Measurements from ENCODE around the gene PLBD2.

DNA sequence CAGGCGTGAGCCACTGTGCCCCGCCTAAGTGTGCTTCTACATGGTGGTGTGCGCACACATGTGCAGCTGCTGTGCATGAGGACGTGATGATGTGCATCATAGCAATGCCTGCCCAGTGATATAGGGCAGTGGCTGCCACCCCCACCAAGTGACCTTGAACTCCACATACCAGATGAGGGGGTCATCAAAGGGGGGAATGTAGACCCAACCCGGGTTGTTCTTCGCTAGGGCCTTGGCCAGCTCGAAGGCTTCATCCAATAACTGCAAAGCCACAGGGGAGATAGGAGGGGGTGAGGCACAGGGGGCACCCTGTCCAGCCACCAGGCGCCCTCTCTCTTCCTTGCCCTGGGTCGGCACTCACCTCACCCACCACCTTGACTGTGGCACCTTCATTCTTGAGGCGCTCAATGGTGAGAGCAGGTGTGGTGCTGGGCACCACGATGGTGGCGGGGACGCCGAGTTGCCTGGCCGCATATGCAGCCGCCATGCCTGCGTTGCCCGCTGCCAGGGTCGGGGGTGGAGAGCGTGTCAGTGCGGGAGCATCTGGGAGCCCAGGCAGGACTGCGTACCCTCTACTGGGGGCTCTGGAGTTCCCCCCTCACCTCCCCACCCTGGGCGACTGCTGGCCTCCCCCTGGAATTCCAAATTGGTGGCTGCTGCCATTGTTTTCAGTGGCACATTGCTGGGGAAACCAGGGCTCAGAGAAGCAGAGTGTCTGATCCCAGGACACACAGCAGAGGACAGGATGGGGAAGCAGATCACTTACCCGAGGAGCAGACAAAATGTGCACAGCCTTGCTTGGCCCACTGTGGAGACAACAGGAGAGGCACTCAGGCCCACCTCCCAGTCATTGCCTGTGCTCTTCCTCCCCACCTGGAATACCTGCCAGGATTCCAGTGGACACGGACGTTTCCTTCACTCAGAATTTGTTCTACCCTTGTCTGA is 40.2 kb downstream of the PLBD2 start:
- TF ChIP-seq POLR2A (IDR thresholded peaks at IDR 0.05): no peak
- TF ChIP-seq, protein P1, sequence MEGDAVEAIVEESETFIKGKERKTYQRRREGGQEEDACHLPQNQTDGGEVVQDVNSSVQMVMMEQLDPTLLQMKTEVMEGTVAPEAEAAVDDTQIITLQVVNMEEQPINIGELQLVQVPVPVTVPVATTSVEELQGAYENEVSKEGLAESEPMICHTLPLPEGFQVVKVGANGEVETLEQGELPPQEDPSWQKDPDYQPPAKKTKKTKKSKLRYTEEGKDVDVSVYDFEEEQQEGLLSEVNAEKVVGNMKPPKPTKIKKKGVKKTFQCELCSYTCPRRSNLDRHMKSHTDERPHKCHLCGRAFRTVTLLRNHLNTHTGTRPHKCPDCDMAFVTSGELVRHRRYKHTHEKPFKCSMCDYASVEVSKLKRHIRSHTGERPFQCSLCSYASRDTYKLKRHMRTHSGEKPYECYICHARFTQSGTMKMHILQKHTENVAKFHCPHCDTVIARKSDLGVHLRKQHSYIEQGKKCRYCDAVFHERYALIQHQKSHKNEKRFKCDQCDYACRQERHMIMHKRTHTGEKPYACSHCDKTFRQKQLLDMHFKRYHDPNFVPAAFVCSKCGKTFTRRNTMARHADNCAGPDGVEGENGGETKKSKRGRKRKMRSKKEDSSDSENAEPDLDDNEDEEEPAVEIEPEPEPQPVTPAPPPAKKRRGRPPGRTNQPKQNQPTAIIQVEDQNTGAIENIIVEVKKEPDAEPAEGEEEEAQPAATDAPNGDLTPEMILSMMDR (IDR thresholded peaks at IDR 0.05): no peak
